SK-N-SH treated with all-trans-retinoic acid at 6 μM for 48 hours (cell line): ENCODE results near the gene TRIM10.

Experiments
- ATAC-seq: fragments of 200-7000 bp; cut with Tn5 transposase; 3 replicates; pipeline ENCODE4 v1.9.1; 2020; ENCODE audit warnings: mild to moderate bottlenecking, moderate library complexity
- BACH2 ChIP-seq: fragments of 250-450 bp; sonication (Bioruptor Pico); IDR thresholded peaks from 2 replicates; pipeline ENCODE4 v1.9.0; 2021; ENCODE audit warnings: mild to moderate bottlenecking, borderline replicate concordance
- CSDC2 ChIP-seq: fragments of 250-450 bp; sonication (Bioruptor Pico); IDR thresholded peaks from 2 replicates; pipeline ENCODE4 v1.5.0; 2020; ENCODE audit warnings: mild to moderate bottlenecking, moderate library complexity
- ESRRG ChIP-seq: fragments of 250-450 bp; sonication (Bioruptor Pico); IDR thresholded peaks from 2 replicates; pipeline ENCODE4 v1.6.1; 2021; ENCODE audit warnings: mild to moderate bottlenecking
- GLIS3 ChIP-seq: fragments of 250-450 bp; sonication (Bioruptor Pico); IDR thresholded peaks from 2 replicates; pipeline ENCODE4 v1.5.0; 2020; ENCODE audit warnings: mild to moderate bottlenecking, moderate library complexity
- ISL1 ChIP-seq: fragments of 250-450 bp; sonication (Bioruptor Pico); IDR thresholded peaks from 2 replicates; pipeline ENCODE4 v2.1.2; 2022; ENCODE audit warnings: mild to moderate bottlenecking, moderate library complexity
- PPARA ChIP-seq: fragments of 250-450 bp; sonication (Bioruptor Pico); IDR thresholded peaks from 2 replicates; pipeline ENCODE4 v1.5.0; 2020; ENCODE audit warnings: mild to moderate bottlenecking, borderline replicate concordance
- RARB ChIP-seq: fragments of 250-450 bp; sonication (Bioruptor Pico); IDR thresholded peaks from 2 replicates; pipeline ENCODE4 v1.8.0; 2021; ENCODE audit warnings: mild to moderate bottlenecking, moderate library complexity
- SNAI2 ChIP-seq: fragments of 250-450 bp; sonication (Bioruptor Pico); IDR thresholded peaks from 2 replicates; pipeline ENCODE4 v1.5.0; 2020; ENCODE audit warnings: mild to moderate bottlenecking, moderate library complexity
- TOX ChIP-seq: fragments of 250-450 bp; sonication (Bioruptor Pico); IDR thresholded peaks from 2 replicates; pipeline ENCODE4 v1.8.0; 2021; ENCODE audit warnings: mild to moderate bottlenecking, moderate library complexity, borderline replicate concordance
- ZC3H10 ChIP-seq: fragments of 250-450 bp; sonication (Bioruptor Pico); IDR thresholded peaks from 2 replicates; pipeline ENCODE4 v1.5.1; 2021; ENCODE audit warnings: mild to moderate bottlenecking, moderate library complexity
- ZFP3 ChIP-seq: fragments of 250-450 bp; sonication (Bioruptor Pico); IDR thresholded peaks from 2 replicates; pipeline ENCODE4 v1.5.0; 2020; ENCODE audit warnings: mild to moderate bottlenecking, moderate library complexity
- ZFP30 ChIP-seq: fragments of 450-650 bp; formaldehyde crosslinking; IDR thresholded peaks from 2 replicates; pipeline ENCODE4 v1.5.0; 2022; ENCODE audit warnings: mild to moderate bottlenecking, moderate library complexity
- ZNF565 ChIP-seq: fragments of 450-650 bp; formaldehyde crosslinking; conservative IDR thresholded peaks from 2 replicates; pipeline ENCODE4 v1.5.0; 2020; ENCODE audit warnings: low read depth, mild to moderate bottlenecking, moderate library complexity
- TF ChIP-seq, protein P1 (sequence below): fragments of 250-450 bp; sonication (Bioruptor Pico); IDR thresholded peaks from 2 replicates; pipeline ENCODE4 v1.8.0; 2020; ENCODE audit warnings: mild to moderate bottlenecking, moderate library complexity, borderline replicate concordance
- TF ChIP-seq, protein P2 (sequence below): fragments of 250-450 bp; sonication (Bioruptor Pico); IDR thresholded peaks from 2 replicates; pipeline ENCODE4 v1.5.0; 2020; ENCODE audit warnings: mild to moderate bottlenecking, moderate library complexity
- TF ChIP-seq, protein P3 (sequence below): fragments of 250-450 bp; sonication (Bioruptor Pico); IDR thresholded peaks from 2 replicates; pipeline ENCODE4 v1.8.0; 2021; ENCODE audit warnings: low read depth, mild to moderate bottlenecking, moderate library complexity, borderline replicate concordance
- TF ChIP-seq, protein P4 (sequence below): fragments of 250-450 bp; sonication (Bioruptor Pico); IDR thresholded peaks from 2 replicates; pipeline ENCODE4 v1.5.1; 2020; ENCODE audit warnings: low read depth, mild to moderate bottlenecking, moderate library complexity
- TF ChIP-seq, protein P5 (sequence below): fragments of 250-450 bp; sonication (Bioruptor Pico); IDR thresholded peaks from 2 replicates; pipeline ENCODE4 v1.5.1; 2021; ENCODE audit warnings: mild to moderate bottlenecking, moderate library complexity

Gene TRIM10

DNA sequence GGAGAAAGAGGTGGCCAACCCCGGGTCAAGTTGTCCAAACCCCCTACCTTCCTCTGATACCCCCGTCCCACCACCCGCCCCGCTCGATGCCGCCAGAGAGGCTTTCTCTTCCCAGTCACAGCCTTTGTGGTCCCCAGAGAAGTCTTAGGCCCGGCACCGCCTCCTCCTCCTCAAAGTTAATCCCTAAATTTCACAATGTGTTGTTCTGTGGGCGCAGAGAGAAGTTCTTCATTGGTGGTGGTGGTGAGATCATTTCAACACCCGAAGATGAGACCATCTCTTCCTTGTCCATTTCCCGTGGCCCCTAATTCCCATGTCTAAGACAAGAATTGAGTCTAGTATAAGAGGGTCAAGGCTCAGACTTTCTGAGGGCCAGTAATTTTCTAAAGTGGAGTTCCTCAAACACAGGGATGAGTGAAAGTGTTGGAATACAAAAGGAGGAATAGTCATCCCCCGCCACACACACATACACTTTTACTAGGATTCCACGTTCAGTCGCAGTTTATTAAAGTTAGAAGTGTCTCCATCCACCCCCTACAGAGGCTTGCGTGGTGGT, 58.5 kb downstream of the TRIM10 start:
- TF ChIP-seq ZFP30 (CRISPR knock-in tag), result no peak
- TF ChIP-seq GLIS3 (CRISPR knock-in tag), result no peak
- TF ChIP-seq, protein P1, sequence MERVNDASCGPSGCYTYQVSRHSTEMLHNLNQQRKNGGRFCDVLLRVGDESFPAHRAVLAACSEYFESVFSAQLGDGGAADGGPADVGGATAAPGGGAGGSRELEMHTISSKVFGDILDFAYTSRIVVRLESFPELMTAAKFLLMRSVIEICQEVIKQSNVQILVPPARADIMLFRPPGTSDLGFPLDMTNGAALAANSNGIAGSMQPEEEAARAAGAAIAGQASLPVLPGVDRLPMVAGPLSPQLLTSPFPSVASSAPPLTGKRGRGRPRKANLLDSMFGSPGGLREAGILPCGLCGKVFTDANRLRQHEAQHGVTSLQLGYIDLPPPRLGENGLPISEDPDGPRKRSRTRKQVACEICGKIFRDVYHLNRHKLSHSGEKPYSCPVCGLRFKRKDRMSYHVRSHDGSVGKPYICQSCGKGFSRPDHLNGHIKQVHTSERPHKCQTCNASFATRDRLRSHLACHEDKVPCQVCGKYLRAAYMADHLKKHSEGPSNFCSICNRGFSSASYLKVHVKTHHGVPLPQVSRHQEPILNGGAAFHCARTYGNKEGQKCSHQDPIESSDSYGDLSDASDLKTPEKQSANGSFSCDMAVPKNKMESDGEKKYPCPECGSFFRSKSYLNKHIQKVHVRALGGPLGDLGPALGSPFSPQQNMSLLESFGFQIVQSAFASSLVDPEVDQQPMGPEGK (CRISPR knock-in tag), result no peak
- TF ChIP-seq, protein P2, sequence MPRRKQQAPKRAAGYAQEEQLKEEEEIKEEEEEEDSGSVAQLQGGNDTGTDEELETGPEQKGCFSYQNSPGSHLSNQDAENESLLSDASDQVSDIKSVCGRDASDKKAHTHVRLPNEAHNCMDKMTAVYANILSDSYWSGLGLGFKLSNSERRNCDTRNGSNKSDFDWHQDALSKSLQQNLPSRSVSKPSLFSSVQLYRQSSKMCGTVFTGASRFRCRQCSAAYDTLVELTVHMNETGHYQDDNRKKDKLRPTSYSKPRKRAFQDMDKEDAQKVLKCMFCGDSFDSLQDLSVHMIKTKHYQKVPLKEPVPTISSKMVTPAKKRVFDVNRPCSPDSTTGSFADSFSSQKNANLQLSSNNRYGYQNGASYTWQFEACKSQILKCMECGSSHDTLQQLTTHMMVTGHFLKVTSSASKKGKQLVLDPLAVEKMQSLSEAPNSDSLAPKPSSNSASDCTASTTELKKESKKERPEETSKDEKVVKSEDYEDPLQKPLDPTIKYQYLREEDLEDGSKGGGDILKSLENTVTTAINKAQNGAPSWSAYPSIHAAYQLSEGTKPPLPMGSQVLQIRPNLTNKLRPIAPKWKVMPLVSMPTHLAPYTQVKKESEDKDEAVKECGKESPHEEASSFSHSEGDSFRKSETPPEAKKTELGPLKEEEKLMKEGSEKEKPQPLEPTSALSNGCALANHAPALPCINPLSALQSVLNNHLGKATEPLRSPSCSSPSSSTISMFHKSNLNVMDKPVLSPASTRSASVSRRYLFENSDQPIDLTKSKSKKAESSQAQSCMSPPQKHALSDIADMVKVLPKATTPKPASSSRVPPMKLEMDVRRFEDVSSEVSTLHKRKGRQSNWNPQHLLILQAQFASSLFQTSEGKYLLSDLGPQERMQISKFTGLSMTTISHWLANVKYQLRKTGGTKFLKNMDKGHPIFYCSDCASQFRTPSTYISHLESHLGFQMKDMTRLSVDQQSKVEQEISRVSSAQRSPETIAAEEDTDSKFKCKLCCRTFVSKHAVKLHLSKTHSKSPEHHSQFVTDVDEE, result no peak
- TF ChIP-seq, protein P3, sequence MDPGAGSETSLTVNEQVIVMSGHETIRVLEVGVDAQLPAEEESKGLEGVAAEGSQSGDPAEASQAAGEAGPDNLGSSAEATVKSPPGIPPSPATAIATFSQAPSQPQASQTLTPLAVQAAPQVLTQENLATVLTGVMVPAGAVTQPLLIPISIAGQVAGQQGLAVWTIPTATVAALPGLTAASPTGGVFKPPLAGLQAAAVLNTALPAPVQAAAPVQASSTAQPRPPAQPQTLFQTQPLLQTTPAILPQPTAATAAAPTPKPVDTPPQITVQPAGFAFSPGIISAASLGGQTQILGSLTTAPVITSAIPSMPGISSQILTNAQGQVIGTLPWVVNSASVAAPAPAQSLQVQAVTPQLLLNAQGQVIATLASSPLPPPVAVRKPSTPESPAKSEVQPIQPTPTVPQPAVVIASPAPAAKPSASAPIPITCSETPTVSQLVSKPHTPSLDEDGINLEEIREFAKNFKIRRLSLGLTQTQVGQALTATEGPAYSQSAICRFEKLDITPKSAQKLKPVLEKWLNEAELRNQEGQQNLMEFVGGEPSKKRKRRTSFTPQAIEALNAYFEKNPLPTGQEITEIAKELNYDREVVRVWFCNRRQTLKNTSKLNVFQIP (CRISPR knock-in tag), result no peak
- TF ChIP-seq BACH2 (CRISPR knock-in tag), result no peak
- TF ChIP-seq RARB, result no peak
- TF ChIP-seq, protein P4, sequence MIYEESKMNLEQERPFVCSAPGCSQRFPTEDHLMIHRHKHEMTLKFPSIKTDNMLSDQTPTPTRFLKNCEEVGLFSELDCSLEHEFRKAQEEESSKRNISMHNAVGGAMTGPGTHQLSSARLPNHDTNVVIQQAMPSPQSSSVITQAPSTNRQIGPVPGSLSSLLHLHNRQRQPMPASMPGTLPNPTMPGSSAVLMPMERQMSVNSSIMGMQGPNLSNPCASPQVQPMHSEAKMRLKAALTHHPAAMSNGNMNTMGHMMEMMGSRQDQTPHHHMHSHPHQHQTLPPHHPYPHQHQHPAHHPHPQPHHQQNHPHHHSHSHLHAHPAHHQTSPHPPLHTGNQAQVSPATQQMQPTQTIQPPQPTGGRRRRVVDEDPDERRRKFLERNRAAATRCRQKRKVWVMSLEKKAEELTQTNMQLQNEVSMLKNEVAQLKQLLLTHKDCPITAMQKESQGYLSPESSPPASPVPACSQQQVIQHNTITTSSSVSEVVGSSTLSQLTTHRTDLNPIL, result no peak
- no peak for TF ChIP-seq ZC3H10 (CRISPR knock-in tag)
- TF ChIP-seq ZNF565, result no peak
- no peak for TF ChIP-seq SNAI2 (CRISPR knock-in tag)
- TF ChIP-seq ESRRG (CRISPR knock-in tag), result no peak
- TF ChIP-seq CSDC2 (CRISPR knock-in tag), result no peak
- no peak for TF ChIP-seq TOX (CRISPR knock-in tag)
- TF ChIP-seq, protein P5, sequence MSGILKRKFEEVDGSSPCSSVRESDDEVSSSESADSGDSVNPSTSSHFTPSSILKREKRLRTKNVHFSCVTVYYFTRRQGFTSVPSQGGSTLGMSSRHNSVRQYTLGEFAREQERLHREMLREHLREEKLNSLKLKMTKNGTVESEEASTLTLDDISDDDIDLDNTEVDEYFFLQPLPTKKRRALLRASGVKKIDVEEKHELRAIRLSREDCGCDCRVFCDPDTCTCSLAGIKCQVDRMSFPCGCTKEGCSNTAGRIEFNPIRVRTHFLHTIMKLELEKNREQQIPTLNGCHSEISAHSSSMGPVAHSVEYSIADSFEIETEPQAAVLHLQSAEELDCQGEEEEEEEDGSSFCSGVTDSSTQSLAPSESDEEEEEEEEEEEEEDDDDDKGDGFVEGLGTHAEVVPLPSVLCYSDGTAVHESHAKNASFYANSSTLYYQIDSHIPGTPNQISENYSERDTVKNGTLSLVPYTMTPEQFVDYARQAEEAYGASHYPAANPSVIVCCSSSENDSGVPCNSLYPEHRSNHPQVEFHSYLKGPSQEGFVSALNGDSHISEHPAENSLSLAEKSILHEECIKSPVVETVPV, result no peak
- TF ChIP-seq ISL1 (CRISPR knock-in tag), result no peak
- TF ChIP-seq ZFP3 (CRISPR knock-in tag), result no peak
- no peak for TF ChIP-seq PPARA (CRISPR knock-in tag)
- no peak for ATAC-seq
